HG02885 (cell line): ENCODE results near the gene PRDM16.

Experiments used
- ATAC-seq: cut with Tn5 transposase; IDR thresholded peaks from one replicate; pipeline ENCODE4 v1.9.1; 2021; ENCODE audit warnings: mild to moderate bottlenecking; ENCODE audit not compliant: unreplicated experiment, poor library complexity

The PRDM16 gene

DNA sequence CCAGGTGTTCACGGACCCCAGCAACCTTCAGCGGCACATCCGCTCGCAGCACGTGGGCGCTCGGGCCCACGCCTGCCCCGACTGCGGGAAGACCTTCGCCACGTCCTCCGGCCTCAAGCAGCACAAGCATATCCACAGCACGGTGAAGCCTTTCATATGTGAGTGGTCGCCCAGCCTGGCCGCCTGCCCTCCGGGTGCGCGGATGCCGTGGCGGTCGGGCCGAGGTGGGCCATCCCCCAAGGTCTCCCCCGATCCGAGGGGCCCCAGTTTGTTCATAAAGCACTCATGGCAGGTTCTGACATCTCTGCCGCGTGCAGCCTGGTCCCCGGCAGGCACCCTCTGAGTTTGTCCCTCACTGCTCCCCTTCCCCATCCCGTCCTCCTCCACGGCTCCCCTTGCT lies 336.5 kb downstream of the PRDM16 start:
- no peak for ATAC-seq

DNA sequence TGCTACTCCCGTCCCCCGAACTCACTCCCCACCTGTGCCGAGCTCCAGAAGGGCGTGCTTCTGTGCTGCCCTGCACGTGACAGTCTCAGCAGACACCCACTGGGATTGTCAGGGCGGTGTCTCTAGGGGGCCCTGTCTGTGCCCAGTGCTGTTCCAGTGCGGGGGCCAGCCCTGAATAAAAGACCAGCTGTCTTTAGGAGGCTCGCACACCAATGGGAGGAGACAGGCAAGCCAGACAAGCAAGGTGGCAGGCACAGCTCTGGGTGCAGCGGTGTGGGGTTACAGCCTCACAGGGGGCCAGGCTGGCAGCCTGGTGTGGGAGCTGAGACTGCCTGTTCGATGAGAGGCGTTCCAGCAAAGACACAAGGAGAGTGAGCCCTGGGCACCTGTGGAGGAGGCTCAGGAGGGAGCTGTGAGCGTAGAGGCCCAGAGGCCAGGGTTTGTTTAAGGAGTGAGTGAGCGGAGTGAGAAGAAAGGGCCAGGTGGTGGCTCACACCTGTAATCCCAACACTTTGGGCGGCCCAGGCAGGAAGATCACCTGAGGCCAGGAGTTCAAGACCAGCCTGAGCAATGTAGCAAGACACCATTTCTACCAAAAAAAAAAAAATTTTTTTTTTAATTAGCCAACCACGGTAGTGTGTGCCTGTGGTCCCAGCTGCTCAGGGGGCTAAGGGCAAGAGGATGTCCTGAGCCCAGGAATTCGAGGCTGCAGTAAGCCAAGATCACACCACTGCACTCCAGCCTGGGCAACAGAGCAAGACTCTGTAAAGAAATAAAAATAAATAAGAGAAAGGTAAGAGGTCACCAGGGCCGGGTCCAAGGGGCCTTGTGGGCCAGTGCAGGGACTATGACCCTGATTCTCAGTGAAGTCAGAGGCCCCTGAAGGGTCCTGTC lies 337.2 kb downstream of the PRDM16 start:
- no peak for ATAC-seq

DNA sequence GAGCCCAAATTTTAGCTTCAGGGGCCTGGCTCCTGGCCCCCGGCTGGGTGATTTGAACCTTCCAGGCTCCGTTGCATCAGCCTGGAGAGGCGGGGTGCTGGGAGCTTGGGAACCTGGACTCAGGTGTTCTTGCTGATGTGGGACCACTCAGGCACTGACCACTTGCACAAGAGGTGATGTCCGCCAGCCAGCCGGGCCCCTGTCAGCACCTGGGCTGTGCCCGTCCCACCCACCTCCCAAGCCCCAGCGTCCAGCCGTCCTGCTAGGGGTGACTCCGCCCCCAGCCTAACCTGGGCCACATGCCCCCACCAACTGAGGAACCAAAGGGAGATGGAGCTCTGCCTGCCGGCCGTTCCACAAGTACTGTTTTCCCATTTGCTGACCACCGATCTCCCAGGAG lies 338.0 kb downstream of the PRDM16 start:
- no peak for ATAC-seq

DNA sequence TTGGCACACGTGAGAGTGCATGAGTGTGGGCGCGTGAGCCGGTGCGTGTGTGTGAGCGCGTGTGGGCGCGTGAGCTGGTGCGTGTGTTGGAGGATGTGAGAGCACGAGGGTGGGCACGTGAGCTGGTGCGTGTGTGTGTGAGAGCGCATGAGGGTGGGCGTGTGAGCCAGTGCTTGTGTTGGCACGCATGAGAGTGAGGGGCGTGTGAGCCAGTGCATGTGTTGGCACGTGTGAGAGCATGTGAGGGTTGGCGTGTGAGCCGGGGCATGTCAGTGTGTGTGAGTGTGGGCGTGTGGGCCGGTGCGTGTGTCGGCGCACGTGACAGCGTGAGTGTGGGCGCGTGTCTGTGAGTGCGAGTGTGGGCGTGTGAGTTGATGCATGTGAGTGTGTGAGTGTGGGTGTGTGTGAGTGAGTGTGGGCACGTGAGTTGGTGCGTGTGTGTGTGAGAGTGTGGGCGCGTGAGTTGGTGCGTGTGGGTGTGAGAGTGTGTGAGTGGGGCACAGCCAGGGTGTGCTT lies 339.8 kb downstream of the PRDM16 start:
- ATAC-seq = no peak

DNA sequence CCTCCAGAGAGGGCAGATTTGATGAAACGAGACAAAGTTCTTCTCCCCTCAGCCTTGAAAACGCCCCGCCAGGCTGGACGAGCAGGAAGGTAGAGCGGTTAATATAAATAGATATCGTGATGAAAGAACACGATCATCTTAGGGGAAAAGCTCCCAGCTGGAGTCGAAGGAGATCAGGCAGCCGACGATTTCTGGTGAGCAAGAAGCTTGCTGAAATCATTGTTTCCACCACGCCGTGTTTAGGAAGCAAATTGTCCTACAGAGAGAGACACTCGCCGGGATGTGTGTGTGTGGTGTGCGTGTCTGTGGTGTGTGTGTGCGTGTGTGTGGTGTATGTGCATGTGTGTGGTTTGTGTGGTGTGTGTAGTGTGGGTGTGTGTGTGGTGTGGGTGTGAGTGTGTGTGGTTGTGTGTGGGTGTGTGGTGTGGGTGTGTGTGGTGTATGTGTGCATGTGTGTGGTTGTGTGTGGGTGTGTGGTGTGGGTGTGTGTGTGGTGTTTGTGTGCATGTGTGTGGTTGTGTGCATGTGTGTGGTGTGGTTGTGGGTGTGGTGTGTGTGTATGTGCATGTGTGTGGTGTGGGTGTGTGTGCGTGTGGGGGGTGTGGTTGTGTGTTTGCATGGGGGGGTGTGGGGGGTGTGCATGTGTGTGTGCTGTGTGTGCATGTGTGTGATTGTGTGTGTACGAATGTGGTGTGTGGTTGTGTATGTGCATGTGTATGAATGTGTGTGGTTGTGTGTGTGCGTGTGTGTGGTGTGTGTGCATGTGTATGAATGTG lies 340.6 kb downstream of the PRDM16 start:
- no peak for ATAC-seq

DNA sequence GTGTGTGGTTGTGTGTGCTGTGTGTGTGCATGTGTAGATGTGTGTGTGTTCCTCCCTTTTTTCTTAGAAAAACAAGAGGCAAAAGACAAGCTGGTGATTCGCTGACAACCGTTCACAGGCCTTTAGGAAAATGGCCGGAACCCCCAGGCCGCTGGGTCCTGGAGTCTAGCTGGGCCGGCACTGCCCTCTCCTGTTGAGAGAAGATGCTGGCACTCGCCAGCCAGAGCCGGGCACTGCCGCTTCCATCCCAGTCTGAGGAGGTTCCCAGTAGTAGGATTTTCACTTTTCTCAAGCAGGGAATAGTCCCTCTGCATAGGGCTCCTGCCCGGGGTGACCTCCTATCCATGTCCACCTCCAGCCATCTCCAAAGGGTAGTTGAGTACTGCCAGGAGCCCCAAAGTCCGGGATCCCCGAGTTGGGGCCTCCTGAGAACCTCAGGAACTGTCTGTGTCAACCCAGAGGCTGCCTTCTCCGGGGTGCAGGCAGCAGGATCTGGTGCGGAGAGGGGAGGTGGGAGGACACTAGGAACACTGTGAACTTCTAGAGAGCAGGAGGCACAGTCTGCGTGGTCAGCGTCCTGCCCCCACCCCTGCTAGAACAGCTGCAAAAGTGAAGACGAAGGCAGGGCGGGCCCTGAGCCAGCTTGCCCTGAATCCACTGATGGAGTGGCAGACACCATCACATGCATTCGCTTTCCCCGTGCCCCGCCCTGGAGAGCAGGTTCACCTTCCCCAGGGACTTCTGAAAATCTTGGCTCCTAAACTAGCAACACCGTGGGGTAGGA lies 341.3 kb downstream of the PRDM16 start:
- no peak for ATAC-seq

DNA sequence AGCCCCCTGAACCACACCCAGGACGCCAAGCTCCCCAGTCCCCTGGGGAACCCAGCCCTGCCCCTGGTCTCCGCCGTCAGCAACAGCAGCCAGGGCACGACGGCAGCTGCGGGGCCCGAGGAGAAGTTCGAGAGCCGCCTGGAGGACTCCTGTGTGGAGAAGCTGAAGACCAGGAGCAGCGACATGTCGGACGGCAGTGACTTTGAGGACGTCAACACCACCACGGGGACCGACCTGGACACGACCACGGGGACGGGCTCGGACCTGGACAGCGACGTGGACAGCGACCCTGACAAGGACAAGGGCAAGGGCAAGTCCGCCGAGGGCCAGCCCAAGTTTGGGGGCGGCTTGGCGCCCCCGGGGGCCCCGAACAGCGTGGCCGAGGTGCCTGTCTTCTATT lies 342.8 kb downstream of the PRDM16 start:
- no peak for ATAC-seq

DNA sequence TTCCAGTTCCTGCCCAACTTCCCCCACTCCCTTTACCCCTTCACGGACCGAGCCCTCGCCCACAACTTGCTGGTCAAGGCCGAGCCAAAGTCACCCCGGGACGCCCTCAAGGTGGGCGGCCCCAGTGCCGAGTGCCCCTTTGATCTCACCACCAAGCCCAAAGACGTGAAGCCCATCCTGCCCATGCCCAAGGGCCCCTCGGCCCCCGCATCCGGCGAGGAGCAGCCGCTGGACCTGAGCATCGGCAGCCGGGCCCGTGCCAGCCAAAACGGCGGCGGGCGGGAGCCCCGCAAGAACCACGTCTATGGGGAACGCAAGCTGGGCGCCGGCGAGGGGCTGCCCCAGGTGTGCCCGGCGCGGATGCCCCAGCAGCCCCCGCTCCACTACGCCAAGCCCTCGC lies 343.4 kb downstream of the PRDM16 start:
- no peak for ATAC-seq

DNA sequence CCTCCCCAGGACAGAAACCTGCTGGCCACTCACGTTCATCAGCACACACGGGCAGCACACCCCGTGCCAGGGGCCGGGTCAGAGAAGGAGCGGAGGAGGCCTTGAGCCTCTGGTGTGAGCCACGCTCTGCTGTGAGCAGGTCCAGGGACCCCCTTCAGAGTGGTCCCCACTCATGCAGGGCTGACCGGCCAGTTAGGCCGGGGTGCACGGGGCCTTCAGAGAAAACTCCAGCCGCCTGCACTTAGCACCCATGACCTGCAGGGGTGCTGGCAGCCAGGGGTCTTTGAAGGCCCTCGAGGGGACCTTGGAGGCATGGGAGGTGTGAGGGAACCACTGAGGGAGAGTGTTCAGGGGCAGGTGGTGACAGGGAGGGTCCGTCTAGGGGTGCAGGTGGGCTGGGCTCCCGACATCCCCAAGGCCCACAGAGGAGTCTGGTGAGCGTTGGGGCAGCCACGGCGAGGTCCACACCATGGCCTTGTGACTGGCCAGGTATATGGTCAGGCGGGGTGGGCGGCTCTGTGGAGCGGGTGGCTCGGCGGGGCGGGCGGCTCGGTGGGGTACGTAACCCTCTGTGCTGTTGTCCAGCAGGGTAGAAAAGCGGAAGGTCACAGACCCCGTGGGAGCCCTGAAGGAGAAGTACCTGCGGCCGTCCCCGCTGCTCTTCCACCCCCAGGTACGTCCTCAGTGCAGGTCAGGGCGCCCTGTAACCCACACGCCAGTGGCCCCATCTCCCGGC lies 345.1 kb downstream of the PRDM16 start:
- ATAC-seq = no peak

DNA sequence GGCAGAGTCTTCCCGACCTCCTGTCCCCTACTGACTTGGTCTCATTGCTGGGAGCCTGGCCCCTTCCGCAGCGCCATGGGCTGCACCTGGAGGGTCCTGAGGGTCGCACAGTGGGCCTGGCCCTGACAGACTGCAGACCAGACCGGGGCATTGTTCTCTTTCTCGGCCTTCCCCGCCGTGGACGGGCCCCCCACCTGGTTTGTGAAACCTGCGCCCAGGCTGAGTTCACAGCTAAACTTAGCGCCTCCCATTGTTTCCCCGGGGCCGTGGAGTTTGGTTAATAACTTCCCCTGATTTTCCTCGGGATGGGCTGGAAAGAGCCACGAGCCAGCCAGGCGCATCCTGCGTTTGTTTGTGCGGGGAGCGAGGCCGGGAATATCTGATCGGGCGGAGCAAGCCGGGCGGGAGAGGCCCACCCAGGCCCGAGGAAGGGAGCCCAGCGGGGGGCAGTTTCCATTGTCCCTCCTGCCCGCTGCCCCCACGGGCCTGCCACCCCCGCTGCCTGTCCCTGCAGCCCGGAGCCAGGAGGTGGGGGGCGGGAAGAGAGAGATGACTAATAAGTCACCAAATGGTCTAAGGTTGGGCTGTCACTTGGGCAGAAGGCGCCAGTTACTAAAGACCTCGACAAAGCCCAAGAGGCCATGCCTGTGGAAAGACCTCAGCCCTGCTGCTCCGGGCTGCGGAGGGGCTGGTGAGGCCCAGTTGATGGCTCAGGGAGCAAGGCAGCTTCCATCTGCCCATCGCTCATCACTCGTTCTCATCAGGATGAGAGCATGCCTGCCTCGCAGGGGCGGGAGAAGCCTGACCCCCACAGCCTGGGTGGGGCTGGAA lies 346.5 kb downstream of the PRDM16 start:
- ATAC-seq = no peak

DNA sequence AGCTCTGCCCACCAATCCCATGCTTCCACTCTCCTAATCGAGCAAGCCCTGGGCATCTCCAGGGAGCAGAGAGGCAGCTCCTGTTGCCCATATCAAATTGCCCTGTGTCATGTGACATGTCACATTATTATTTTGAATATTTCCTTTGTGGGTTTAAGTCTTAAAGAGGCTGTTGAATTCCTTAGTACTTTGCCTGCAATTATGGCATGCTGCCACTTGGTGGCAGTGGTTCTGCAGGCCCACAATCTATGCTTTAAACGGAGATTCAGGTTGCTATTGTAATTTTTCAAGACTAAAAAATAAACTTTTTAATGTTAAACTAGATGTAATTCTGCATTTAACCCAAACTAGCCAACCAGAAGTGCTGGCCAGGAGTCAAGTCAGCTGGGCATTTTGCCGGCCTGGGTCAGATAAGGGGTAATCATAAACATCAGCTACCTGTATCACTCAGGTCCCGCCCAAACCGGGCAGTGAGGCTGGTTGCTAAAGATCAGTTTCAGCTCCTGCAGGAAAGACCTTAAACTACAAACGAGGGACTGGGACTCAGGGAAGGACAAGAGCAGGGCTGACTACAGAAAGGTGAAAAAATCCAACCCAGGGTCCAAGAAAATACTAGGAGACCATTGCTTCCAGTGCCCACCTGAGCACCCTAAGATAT lies 348.2 kb downstream of the PRDM16 start:
- ATAC-seq = no peak

DNA sequence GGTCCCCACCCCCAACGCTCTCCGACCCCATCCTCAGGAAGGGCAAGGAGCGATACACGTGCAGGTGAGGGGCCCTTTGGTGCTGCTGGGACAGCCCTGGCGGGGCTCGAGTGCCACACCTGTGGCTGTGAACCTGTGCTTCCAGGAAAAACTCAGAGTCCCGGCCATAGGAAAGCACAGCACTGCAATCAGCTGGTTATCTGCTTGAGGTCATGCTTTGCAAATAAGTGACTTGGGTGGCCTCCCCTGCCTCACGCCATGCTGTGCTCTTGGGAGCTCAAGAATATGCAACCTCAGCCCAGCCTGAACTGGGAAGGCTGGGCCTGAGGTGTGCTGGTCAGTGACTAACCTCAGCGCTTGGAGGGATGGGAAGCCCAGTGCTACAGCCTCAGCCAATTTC lies 348.9 kb downstream of the PRDM16 start:
- no peak for ATAC-seq

DNA sequence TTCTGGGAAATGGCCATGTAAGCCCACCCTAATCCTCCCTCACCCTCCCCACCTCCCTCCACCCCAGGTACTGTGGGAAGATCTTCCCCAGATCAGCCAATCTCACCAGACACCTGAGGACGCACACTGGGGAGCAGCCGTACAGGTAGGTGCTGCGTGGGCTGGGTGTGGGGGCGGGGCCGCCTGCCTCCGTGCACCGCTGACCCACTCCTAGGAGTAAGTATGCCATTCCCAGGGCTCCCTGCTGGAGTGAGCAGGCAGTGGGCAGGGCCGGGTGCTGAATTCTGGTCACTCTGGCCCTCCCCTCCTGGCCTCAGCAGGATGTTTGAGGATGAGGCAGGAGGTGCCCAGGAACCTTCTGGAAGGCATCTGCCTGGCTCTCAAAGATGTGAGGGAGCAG lies 349.6 kb downstream of the PRDM16 start:
- ATAC-seq = no peak

DNA sequence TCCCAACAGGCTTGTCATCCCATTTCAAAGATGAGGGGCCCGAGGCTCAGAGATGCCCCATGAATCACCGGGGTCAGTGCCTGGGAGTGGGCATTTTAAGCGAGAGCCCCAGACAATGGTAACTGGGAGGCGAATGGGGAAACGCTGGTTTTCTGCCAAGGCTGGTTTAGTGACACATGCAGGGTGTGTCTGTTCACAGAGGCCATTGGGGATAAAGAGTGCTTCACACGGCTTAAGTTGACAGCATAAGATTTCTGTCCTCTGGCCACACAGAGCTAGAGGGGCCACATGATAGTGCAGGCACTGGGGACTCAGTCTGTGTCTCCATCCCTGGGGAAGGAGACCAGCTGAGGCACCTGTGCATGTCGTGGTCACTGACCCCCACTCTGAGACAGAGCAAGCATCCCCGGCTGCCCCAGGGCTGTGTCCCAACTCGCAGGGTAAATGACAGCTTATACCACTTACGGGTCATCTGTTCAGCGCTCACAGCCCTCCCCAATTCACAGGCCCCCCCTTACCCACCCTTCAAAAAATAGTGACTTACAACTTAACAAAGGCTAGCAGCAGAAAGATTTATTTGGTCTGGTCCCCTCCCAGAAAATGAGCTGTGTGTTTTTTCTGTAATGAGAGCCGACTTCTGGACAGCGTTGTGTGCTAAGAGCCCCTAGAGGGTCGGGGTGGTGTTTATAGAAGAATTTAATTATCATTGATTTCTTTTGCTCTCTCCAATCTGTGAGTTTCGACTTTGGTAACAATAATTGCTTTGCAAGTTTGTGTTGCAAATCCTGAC lies 350.6 kb downstream of the PRDM16 start:
- no peak for ATAC-seq

DNA sequence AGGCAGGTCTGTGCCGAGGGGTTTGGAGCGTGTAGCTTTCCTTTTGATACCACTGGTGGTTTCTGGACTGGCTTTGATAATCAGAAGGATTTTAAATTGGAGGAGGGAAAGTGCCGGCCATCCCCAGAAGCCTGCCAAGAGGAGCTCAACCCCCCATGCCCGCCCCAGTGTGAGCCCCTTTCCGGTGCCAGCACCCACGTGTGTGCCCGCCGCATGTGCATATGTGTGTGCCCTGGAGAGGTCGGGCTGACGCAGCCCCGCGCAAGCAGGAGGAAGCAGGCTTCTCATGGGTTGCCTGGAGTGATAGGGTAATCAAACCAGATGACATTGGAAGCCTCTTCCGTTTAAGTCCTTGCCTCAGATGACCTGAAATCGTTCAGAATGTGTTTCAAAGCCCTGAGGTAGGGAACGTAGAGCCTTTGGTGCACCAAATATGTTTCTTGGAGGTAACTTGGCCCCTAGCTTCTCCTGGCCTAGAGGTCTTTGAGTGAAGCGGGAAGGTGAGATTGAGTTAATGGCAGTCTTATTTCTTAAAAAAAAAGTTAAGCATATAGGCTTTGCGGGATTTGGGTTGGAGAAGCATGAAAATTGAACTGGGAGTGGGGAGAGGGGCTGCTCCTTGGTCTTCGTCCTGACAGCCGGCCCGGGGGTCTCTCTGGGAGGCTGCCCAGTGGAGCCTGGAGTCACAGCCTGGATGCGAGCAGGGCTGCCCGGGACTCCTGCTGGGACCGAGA lies 351.4 kb downstream of the PRDM16 start:
- ATAC-seq = no peak

DNA sequence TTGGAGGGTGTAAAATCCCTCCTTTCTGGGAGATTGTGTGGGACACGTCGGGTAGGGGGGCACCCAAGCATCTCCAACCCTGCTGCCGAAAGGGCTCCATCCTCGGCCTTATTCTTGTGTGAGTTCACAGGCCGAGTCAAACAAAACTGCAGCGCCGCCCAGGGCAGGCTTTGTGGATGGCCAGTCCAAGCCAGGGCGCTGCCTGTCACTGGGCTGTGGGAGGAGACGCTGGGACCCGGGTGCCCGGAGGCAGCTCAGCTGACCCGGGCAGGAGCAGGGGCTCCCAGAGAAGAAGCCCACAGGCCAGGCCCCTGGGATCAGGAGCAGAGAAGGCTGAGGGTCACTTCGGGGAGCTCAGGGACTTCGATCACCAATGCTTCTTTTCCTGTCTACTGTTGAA lies 353.6 kb downstream of the PRDM16 start:
- ATAC-seq = no peak

DNA sequence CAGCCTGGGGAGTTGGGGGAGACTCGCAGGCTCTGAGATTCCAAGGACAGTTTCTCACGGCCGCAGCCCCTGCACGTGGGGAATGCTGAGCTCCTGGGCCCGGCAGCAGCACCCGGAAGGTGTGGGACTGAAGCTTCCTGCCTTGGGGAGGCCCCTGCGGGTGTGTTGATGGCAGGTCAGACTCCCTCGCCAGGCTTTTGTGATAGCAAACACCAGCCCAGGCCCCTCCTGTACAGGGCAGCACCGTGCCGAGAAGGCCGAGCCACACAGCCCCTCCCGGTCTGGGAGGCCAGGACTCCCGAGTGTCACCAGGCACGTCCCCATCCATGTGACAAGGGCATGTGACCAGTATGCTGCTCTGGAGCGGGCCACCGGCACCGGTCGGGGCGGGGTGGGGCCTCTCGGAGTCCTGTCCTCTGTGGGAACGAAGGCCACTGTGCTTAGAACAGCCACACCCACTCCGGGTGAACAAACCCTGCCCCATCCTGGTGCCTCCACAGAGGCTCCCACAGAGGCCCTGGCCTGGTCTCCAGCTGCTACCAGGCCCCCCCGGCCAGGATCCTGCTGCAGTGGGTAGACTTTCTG lies 354.3 kb downstream of the PRDM16 start:
- no peak for ATAC-seq
